ENCODE results near the gene MTMR1. TPM values are rescaled to one million over a fixed set of nuclear protein-coding genes. Genes with fewer than 3 reads are reported as not detected.
A peak's percentile ranks its signal among the peaks of the same experiment; 100 is the strongest.

Gene MTMR1
- 10 to 100 TPM; 17.6 to 28.4 (median 24.6) TPM for total RNA-seq

GRCh38 chrX:150692831-150693724, at the start of gene MTMR1:
Gene MTMR1, plus strand, starts transcription at chrX:150693396. Its CDS starts 135 bp downstream, at chrX:150693531.
- no peaks in the 10 kb centered on the region for H3K9me3 ChIP-seq
- H3K4me3 ChIP-seq (replicated peaks in 1 of 3), result peak within 1 kb of the TSS in 2 of 3 donors; percentile 37 to 39
- TF ChIP-seq POLR2A (IDR thresholded peaks at IDR 0.05), result peak in 1 of 2 donors; percentile 35
- TF ChIP-seq, protein P1, sequence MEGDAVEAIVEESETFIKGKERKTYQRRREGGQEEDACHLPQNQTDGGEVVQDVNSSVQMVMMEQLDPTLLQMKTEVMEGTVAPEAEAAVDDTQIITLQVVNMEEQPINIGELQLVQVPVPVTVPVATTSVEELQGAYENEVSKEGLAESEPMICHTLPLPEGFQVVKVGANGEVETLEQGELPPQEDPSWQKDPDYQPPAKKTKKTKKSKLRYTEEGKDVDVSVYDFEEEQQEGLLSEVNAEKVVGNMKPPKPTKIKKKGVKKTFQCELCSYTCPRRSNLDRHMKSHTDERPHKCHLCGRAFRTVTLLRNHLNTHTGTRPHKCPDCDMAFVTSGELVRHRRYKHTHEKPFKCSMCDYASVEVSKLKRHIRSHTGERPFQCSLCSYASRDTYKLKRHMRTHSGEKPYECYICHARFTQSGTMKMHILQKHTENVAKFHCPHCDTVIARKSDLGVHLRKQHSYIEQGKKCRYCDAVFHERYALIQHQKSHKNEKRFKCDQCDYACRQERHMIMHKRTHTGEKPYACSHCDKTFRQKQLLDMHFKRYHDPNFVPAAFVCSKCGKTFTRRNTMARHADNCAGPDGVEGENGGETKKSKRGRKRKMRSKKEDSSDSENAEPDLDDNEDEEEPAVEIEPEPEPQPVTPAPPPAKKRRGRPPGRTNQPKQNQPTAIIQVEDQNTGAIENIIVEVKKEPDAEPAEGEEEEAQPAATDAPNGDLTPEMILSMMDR (IDR thresholded peaks at IDR 0.05), result no peak
- H3K27me3 ChIP-seq, result no peaks in the 10 kb centered on the region
- peak within 1 kb of the TSS; percentile 73 to 87 (median 73) for H3K27ac ChIP-seq
- peaks cover 0 to 10% of the 10 kb centered on the region in 2 donors for H3K4me1 ChIP-seq
- no peaks in the 10 kb centered on the region for H3K36me3 ChIP-seq
- DNase-seq, result peak; percentile 39 to 50
- 2 to 3% methylated on average over 12 to 29 of the region's 92 CpGs for WGBS, 2 donors
- intact Hi-C loops (cut with DNase I), result no loop called here

DNA sequence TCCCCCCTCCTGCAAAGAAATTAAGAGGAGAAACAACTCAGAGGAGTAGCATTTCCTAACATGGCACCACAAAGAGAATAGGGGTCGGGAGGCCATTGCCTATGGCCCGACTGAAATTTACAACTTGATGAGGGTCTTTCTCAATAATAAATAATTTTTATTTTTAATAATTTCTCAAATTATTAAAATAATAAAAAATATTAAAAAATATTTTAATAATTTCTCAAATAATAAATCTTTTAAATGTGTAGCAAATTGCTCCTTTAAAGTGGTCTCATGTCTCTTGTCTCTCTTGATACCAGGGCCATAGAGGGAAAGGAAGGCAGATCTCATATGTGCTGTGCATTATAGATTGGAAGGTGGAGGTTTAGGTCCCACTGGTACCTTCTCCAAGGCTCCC, 49.2 kb upstream of the MTMR1 start:
- TF ChIP-seq, protein P1 (IDR thresholded peaks at IDR 0.05), result no peak
- TF ChIP-seq POLR2A (IDR thresholded peaks at IDR 0.05), result no peak
- Histone ChIP-seq H3K9me3 (no peaks in the 10 kb centered on the region), H3K27me3 (no peaks in the 10 kb centered on the region), H3K4me1 (no peaks in the 10 kb centered on the region), H3K4me3 (replicated peaks in 1 of 3) (no peak overlapping the region), H3K27ac (no peak overlapping the region), H3K36me3 (peaks cover 0 to 7% of the 10 kb centered on the region in 2 donors)
- DNase-seq, result no peak
- intact Hi-C loops (cut with DNase I), result no loop called here
- WGBS, 2 donors, result 92 to 98% methylated on average over 2 of the region's 2 CpGs

DNA sequence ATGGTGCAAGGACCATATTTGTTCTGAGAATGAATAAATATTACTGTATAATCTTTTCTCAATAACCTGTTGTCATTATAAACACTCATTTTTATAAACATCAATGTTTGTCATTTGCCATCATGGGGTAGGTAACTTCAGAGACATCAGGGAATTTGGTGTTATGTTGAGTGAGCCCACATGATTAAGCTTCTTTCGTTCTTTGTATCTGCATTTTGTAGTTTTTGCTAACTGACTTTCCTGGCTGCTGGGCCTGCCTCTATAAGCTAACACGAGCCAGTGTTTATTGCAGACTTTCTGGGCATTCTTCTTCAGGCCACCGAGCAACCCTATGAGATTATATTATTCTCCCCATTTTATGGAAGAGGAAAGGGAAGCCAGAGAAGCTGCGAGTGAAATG, 48.8 kb upstream of the MTMR1 start:
- intact Hi-C loops (cut with DNase I), result no loop called here
- Histone ChIP-seq H3K9me3 (no peaks in the 10 kb centered on the region), H3K4me3 (replicated peaks in 1 of 3) (no peak overlapping the region), H3K27ac (no peak overlapping the region), H3K27me3 (no peaks in the 10 kb centered on the region), H3K4me1 (no peaks in the 10 kb centered on the region), H3K36me3 (peaks cover 0 to 7% of the 10 kb centered on the region in 2 donors)
- no peak for DNase-seq
- WGBS, 2 donors, result 94 to 97% methylated on average over 4 of the region's 4 CpGs
- no peak for TF ChIP-seq POLR2A (IDR thresholded peaks at IDR 0.05)
- TF ChIP-seq, protein P1 (IDR thresholded peaks at IDR 0.05), result no peak

- Histone ChIP-seq H3K27ac (no peak overlapping the region), H3K4me1 (no peaks in the 10 kb centered on the region), H3K4me3 (replicated peaks in 1 of 3) (no peak overlapping the region), H3K9me3 (no peaks in the 10 kb centered on the region), H3K36me3 (no peaks in the 10 kb centered on the region), H3K27me3 (no peaks in the 10 kb centered on the region)
- 83% methylated on average over 5 of the region's 5 CpGs for WGBS, 2 donors
- intact Hi-C loops (cut with DNase I), result no loop called here
- DNase-seq, result no peak
- TF ChIP-seq POLR2A (IDR thresholded peaks at IDR 0.05), result no peak
- TF ChIP-seq, protein P1 (IDR thresholded peaks at IDR 0.05), result no peak
Observed at GRCh38 chrX:150647331-150647730, 45.9 kb upstream of the MTMR1 start.

- no peaks in the 10 kb centered on the region for H3K36me3 ChIP-seq
- WGBS, 2 donors, result 69 to 72% methylated on average over 4 of the region's 4 CpGs
- H3K27ac ChIP-seq, result no peak overlapping the region
- no peaks in the 10 kb centered on the region for H3K4me1 ChIP-seq
- no peak for DNase-seq
- TF ChIP-seq POLR2A (IDR thresholded peaks at IDR 0.05), result no peak
- TF ChIP-seq, protein P1 (IDR thresholded peaks at IDR 0.05), result no peak
- intact Hi-C loops (cut with DNase I), result no loop called here
- H3K9me3 ChIP-seq, result no peaks in the 10 kb centered on the region
- H3K27me3 ChIP-seq, result no peaks in the 10 kb centered on the region
- no peak overlapping the region for H3K4me3 ChIP-seq (replicated peaks in 1 of 3)
Observed at GRCh38 chrX:150648296-150648940, 44.8 kb upstream of the MTMR1 start.
